GM18858 (cell line): Measurements from ENCODE around the gene NFAT5.
"Not testable (repeated sequence)": the region's sequence is repeated elsewhere in the genome, so short reads cannot be mapped to it uniquely, and the experiment has no call there.

Experiments
- ATAC-seq: cut with Tn5 transposase; IDR thresholded peaks from one replicate; pipeline ENCODE4 v1.9.1; 2021; ENCODE audit not compliant: unreplicated experiment

The NFAT5 gene

GRCh38 chr16:69565671-69566239, at the start of gene NFAT5:
NFAT5 (plus strand) TSS chr16:69565966; CDS start chr16:69566302, 336 bp downstream.
- ATAC-seq: peak; percentile 27

- ATAC-seq: not testable (repeated sequence)
Measured at GRCh38 chr16:69517914-69518313, 47.9 kb upstream of the NFAT5 start.

GRCh38 chr16:69520413-69520799, 45.4 kb upstream of the NFAT5 start:
- no peak for ATAC-seq

GRCh38 chr16:69520800-69521602, 44.8 kb upstream of the NFAT5 start:
- no peak for ATAC-seq

- no peak for ATAC-seq
Measured at GRCh38 chr16:69522041-69522578, 43.7 kb upstream of the NFAT5 start.

GRCh38 chr16:69522732-69523404, 42.9 kb upstream of the NFAT5 start:
- no peak for ATAC-seq

- ATAC-seq: no peak
Measured at GRCh38 chr16:69523566-69524305, 42.0 kb upstream of the NFAT5 start.

- no peak for ATAC-seq
Measured at GRCh38 chr16:69526831-69527655, 38.7 kb upstream of the NFAT5 start.

GRCh38 chr16:69531988-69532387, 33.8 kb upstream of the NFAT5 start:
- ATAC-seq: no peak

- no peak for ATAC-seq
Measured at GRCh38 chr16:69532641-69533455, 32.9 kb upstream of the NFAT5 start.

- no peak for ATAC-seq
Measured at GRCh38 chr16:69534720-69535119, 31.0 kb upstream of the NFAT5 start.

- ATAC-seq: no peak
Measured at GRCh38 chr16:69535123-69536050, 30.4 kb upstream of the NFAT5 start.

GRCh38 chr16:69537706-69538080, 28.1 kb upstream of the NFAT5 start:
- no peak for ATAC-seq

GRCh38 chr16:69538808-69539207, 27.0 kb upstream of the NFAT5 start:
- ATAC-seq: no peak

GRCh38 chr16:69542974-69543373, 22.8 kb upstream of the NFAT5 start:
- ATAC-seq: no peak

GRCh38 chr16:69544088-69544487, 21.7 kb upstream of the NFAT5 start:
- no peak for ATAC-seq

GRCh38 chr16:69546663-69547062, 19.1 kb upstream of the NFAT5 start:
- ATAC-seq: not testable (repeated sequence)

- ATAC-seq: no peak
Measured at GRCh38 chr16:69553332-69553731, 12.4 kb upstream of the NFAT5 start.
